T-helper 17 cell (primary cell): ENCODE data around the gene MUC6. TPM values are rescaled to one million over a fixed set of nuclear protein-coding genes. Genes with fewer than 3 reads are reported as not detected.
"Not testable (repeated sequence)": the region's sequence is repeated elsewhere in the genome, so short reads cannot be mapped to it uniquely, and the experiment has no call there.

Experiments used
- ATAC-seq: fragments of 150-1000 bp; cut with Tn5 transposase; 2 replicates; pipeline ENCODE4 v1.10.0; 2021; ENCODE audit warnings: mild to moderate bottlenecking, moderate library complexity
- DNase-seq, 3 donors: peaks; one replicate each; pipeline versions ENCODE4 v3.0.0 to v3.0.0-alpha.2; 2020 to 2021
- H3K9me3 ChIP-seq: one replicate; pipeline ENCODE4 v1.7.0; 2013; ENCODE audit warnings: low read length, mild to moderate bottlenecking; ENCODE audit not compliant: control insufficient read depth, poor library complexity, severe bottlenecking
- H3K27ac Mint-ChIP-seq: one replicate; pipeline ENCODE4 v1.8.0; 2022; ENCODE audit warnings: mild to moderate bottlenecking, moderate library complexity, mixed read lengths
- H3K27me3 Mint-ChIP-seq: one replicate; pipeline ENCODE4 v1.8.0; 2022; ENCODE audit warnings: mixed read lengths
- H3K36me3 Mint-ChIP-seq: one replicate; pipeline ENCODE4 v1.8.0; 2022; ENCODE audit warnings: low read depth, mixed read lengths
- H3K4me1 Mint-ChIP-seq: one replicate; pipeline ENCODE4 v1.8.0; 2022; ENCODE audit warnings: mild to moderate bottlenecking, mixed read lengths
- H3K4me3 Mint-ChIP-seq: one replicate; pipeline ENCODE4 v1.8.0; 2022; ENCODE audit warnings: mild to moderate bottlenecking, moderate library complexity, mixed read lengths
- total RNA-seq, 4 donors: library from RNA in 2 of 4; stranded (reverse) in 2 of 4; gene quantifications; one replicate each; pipeline ENCODE4 v1.2.3 and lab custom pipeline; 2022 to 2026

MUC6 gene
- total RNA-seq, 2 donors from 2014 or later: not detected

GRCh38 chr11:1025410-1026162, 10.9 kb downstream of the MUC6 start:
- no peak for DNase-seq
- Mint-ChIP-seq H3K36me3 (no peaks in the 10 kb centered on the region), H3K4me1 (no peaks in the 10 kb centered on the region), H3K27me3 (no peaks in the 10 kb centered on the region), H3K27ac (no peak overlapping the region), H3K4me3 (no peak overlapping the region)
- no peaks in the 10 kb centered on the region for H3K9me3 ChIP-seq
- ATAC-seq: no peak

GRCh38 chr11:1024597-1025409, 11.7 kb downstream of the MUC6 start:
- ATAC-seq: no peak
- H3K4me1 Mint-ChIP-seq: no peaks in the 10 kb centered on the region
- no peaks in the 10 kb centered on the region for H3K36me3 Mint-ChIP-seq
- no peak overlapping the region for H3K27ac Mint-ChIP-seq
- no peak for DNase-seq
- H3K4me3 Mint-ChIP-seq: no peak overlapping the region
- H3K27me3 Mint-ChIP-seq: no peaks in the 10 kb centered on the region
- no peaks in the 10 kb centered on the region for H3K9me3 ChIP-seq

- no peak for DNase-seq
- H3K27me3 Mint-ChIP-seq: no peaks in the 10 kb centered on the region
- ATAC-seq: no peak
- H3K36me3 Mint-ChIP-seq: no peaks in the 10 kb centered on the region
- H3K4me1 Mint-ChIP-seq: no peaks in the 10 kb centered on the region
- H3K9me3 ChIP-seq: no peaks in the 10 kb centered on the region
- H3K27ac Mint-ChIP-seq: no peak overlapping the region
- no peak overlapping the region for H3K4me3 Mint-ChIP-seq
Observed at GRCh38 chr11:1023811-1024596, 12.5 kb downstream of the MUC6 start.

- DNase-seq: no peak
- H3K4me1 Mint-ChIP-seq: peaks cover 1% of the 10 kb centered on the region
- no peaks in the 10 kb centered on the region for H3K36me3 Mint-ChIP-seq
- no peaks in the 10 kb centered on the region for H3K27me3 Mint-ChIP-seq
- no peak overlapping the region for H3K4me3 Mint-ChIP-seq
- H3K9me3 ChIP-seq: no peaks in the 10 kb centered on the region
- no peak for ATAC-seq
- H3K27ac Mint-ChIP-seq: no peak overlapping the region
Observed at GRCh38 chr11:1022908-1023810, 13.4 kb downstream of the MUC6 start.

- DNase-seq (no peak), ATAC-seq (no peak)
- no peaks in the 10 kb centered on the region for H3K9me3 ChIP-seq
- Mint-ChIP-seq H3K4me1 (peaks cover 6% of the 10 kb centered on the region), H3K27me3 (no peaks in the 10 kb centered on the region), H3K27ac (no peak overlapping the region), H3K36me3 (no peaks in the 10 kb centered on the region), H3K4me3 (no peak overlapping the region)
Observed at GRCh38 chr11:1022411-1022810, 14.1 kb downstream of the MUC6 start.

GRCh38 chr11:1020211-1020905, 16.2 kb downstream of the MUC6 start:
- Mint-ChIP-seq H3K4me1 (peaks cover 15% of the 10 kb centered on the region), H3K4me3 (no peak overlapping the region), H3K36me3 (no peaks in the 10 kb centered on the region), H3K27me3 (no peaks in the 10 kb centered on the region), H3K27ac (no peak overlapping the region)
- ATAC-seq (no peak), DNase-seq (no peak)
- no peaks in the 10 kb centered on the region for H3K9me3 ChIP-seq

GRCh38 chr11:1019321-1019910, 17.1 kb downstream of the MUC6 start:
- H3K27ac Mint-ChIP-seq: no peak overlapping the region
- H3K27me3 Mint-ChIP-seq: no peaks in the 10 kb centered on the region
- H3K36me3 Mint-ChIP-seq: no peaks in the 10 kb centered on the region
- H3K4me1 Mint-ChIP-seq: peaks cover 15% of the 10 kb centered on the region
- H3K9me3 ChIP-seq: no peaks in the 10 kb centered on the region
- no peak overlapping the region for H3K4me3 Mint-ChIP-seq
- no peak for ATAC-seq
- DNase-seq: no peak

- no peaks in the 10 kb centered on the region for H3K9me3 ChIP-seq
- no peaks in the 10 kb centered on the region for H3K36me3 Mint-ChIP-seq
- no peak overlapping the region for H3K27ac Mint-ChIP-seq
- H3K4me1 Mint-ChIP-seq: peaks cover 15% of the 10 kb centered on the region
- ATAC-seq (no peak), DNase-seq (no peak)
- H3K4me3 Mint-ChIP-seq: no peak overlapping the region
- no peaks in the 10 kb centered on the region for H3K27me3 Mint-ChIP-seq
Observed at GRCh38 chr11:1018091-1018490, 18.4 kb downstream of the MUC6 start.

- H3K27me3 Mint-ChIP-seq: no peaks in the 10 kb centered on the region
- no peak for DNase-seq
- H3K27ac Mint-ChIP-seq: no peak overlapping the region
- no peak overlapping the region for H3K4me3 Mint-ChIP-seq
- H3K36me3 Mint-ChIP-seq: no peaks in the 10 kb centered on the region
- ATAC-seq: peak; percentile 24
- H3K9me3 ChIP-seq: no peaks in the 10 kb centered on the region
- H3K4me1 Mint-ChIP-seq: peaks cover 15% of the 10 kb centered on the region
Observed at GRCh38 chr11:1017269-1018005, 19.1 kb downstream of the MUC6 start.

- H3K27ac Mint-ChIP-seq, DNase-seq, H3K27me3 Mint-ChIP-seq, H3K4me3 Mint-ChIP-seq, H3K36me3 Mint-ChIP-seq, H3K9me3 ChIP-seq: not testable (repeated sequence)
- peaks cover 15% of the 10 kb centered on the region for H3K4me1 Mint-ChIP-seq
- peak; percentile 32 for ATAC-seq
Observed at GRCh38 chr11:1016610-1017126, 19.9 kb downstream of the MUC6 start.

GRCh38 chr11:1015826-1016545, 20.5 kb downstream of the MUC6 start:
- Mint-ChIP-seq H3K27ac (no peak overlapping the region), H3K4me3 (no peak overlapping the region), H3K4me1 (peaks cover 15% of the 10 kb centered on the region), H3K27me3 (no peaks in the 10 kb centered on the region), H3K36me3 (no peaks in the 10 kb centered on the region)
- no peaks in the 10 kb centered on the region for H3K9me3 ChIP-seq
- ATAC-seq (no peak), DNase-seq (no peak)
